GM18502 (cell line): ENCODE results near the gene RNF217.
A peak's percentile ranks its signal among the peaks of the same experiment; 100 is the strongest.
"Not testable (repeated sequence)": the region's sequence is repeated elsewhere in the genome, so short reads cannot be mapped to it uniquely, and the experiment has no call there.

Source experiments
- ATAC-seq: cut with Tn5 transposase; IDR thresholded peaks from one replicate; pipeline ENCODE4 v1.9.1; 2021; ENCODE audit warnings: mild to moderate bottlenecking; ENCODE audit not compliant: unreplicated experiment, poor library complexity

RNF217 gene

GRCh38 chr6:124961464-124961776 lies 817 bp upstream of the RNF217 start:
- ATAC-seq: no peak

DNA sequence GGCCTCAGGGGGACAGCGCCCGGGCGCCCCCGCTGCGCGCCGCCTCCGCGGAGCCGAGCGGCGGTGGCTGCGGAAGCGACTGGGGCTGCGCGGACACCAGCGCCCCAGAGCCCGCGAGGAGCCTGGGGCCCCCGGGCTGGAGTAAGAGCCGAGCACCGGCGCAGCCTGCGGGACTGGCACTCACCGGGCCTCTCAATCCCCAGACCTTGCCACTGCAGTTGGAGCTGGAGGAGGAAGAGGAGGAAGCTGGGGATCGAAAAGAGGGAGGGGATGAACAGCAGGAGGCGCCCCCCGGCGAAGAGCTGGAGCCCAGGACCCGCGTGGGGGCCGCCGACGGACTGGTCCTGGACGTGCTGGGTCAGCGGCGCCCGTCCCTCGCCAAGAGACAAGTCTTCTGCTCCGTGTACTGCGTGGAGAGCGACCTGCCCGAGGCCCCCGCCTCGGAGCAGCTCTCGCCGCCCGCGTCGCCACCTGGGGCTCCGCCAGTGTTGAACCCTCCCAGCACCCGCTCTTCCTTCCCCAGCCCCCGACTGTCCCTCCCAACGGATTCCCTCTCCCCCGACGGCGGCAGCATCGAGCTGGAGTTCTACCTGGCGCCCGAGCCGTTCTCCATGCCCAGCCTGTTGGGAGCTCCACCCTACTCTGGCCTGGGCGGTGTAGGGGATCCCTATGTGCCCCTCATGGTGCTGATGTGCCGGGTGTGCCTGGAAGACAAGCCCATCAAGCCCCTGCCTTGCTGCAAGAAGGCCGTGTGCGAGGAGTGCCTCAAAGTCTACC lies 590 bp downstream of the RNF217 start:
- no peak for ATAC-seq

DNA sequence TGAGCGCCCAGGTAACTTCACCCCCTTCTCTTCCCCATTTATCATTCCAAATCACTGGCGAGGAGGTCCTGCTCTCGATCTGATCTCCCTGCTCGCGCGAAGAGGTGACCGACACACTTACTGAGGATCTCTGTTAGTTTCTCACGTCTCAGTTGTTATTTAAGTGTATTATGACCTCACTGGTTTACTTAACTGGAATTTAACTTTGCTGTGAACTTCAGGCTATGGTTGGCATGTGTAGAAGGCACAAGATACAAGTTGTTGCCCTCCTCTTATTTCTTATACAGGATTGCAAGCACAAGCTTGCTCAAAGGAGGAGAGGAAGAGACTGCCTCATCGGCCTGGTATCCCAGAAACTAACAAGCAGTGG lies 1.2 kb downstream of the RNF217 start:
- no peak for ATAC-seq

DNA sequence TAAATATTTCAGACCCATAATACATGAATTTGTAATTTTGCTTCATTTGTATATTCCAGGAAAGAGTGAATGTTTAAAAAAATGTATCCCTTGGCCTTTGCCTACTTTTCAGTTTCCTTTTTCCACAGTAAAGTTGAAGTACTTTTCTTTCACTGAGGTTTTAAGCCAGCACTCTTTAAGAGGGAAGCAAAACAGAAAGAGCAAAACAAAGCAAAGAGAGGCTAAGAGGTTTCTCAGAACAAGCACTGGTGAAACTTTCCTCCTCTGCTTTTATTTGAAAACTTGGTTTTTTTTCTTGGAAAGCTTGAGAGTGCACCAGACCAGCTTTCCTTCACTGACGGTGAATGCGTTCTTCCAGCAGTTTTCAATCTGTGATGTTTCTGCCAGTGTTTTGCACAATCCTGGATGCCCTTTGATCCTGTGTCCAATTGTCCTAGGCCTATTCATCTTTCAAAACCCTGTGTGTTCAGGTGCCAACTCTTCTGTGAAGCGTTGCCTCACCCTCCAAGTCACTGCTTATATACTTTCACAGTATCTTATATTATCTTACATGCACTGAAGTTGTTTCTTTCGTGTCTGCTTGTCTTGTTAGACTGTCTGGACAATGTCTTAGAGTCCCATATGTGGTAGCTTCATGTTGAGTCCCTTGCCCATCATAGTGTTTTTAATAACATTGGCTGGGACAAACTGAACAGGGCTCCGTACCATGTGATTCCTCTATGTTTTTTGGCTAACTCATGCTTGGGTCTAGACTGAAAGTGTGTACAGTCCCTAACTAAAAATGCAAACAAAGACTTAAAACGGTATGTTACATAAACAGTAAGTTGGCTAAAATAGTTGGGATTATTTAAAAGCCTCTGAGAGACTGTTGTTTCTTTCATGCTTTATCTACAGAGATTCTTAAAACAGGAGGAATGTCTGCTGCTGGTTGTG lies 1.9 kb downstream of the RNF217 start:
- ATAC-seq: no peak

GRCh38 chr6:124964764-124965105 lies 2.5 kb downstream of the RNF217 start:
- no peak for ATAC-seq

DNA sequence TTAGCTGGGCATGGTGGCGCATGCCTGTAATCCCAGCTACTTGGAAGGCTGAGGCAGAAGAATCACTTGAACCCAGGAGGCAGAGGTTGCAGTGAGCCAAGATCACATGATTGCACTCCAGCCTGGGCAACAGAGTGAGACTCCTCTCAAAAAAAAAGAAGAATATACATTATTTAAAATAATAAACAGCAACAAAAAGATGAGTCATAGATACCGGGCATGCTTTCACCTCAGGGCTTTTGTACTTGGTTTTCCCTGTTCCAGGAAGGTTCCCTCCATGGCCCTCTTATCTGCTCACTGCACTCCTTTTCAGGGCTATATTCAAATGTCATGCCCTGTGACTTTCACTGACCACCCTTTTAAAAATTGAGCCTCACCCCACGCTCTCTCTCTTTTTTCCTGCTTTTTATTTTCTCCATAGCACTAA lies 3.2 kb downstream of the RNF217 start:
- not testable (repeated sequence) for ATAC-seq

DNA sequence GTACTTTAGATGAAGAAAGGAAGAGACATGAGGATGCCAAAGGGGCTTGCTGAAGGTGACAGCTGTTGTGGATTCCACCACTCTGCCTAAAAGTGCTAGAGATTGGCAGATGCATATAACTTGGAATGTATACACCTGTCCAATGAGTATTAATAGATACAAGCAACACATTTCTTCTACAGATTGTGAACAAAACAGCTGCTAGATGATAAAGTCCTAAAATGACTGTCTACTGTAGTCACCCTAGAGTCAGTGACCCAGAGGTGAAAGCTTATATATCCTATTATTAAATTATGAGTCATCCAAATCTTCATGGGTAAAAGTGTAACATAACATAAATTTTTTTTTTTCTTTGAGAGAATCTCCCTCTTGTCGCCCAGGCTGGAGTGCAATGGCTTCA lies 5.2 kb downstream of the RNF217 start:
- no peak for ATAC-seq

DNA sequence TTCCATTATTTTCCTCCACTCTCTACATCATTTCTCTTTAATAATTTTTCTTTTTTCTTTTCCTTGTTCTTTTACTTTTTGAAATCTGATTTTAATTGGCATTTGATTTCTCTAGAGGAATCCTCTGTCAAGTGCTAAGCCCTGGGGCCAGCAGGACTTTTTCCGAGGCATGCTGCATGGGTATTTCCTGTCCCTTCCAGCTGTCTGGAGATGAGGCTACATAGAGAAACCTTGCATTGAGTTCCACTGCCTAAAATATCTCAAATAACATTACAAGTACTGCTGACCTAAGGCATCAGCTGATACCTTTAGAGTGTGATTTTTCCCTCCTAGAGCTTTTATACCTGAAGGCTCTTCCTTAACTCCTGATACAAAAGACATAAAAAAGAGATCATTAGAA lies 6.2 kb downstream of the RNF217 start:
- no peak for ATAC-seq

DNA sequence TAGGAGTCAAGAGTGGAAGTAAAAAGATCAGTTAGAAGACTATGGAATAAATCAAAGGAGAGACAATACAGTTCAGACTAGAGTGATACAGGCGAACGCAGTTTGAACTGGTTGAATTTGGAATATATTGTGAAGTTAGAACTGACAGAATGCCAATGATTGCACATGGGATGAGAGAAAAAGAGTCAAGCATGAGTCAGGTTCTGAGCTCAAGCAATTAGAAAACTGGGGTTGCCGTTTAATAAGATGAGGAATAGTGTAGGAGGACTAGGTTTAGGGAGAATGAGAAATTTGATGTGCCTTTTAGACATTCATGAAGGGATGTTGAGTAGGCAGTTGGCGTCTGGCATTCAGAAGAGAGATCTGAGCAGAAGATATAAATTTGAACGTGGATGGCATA lies 8.0 kb downstream of the RNF217 start:
- no peak for ATAC-seq

- ATAC-seq: no peak
Measured at GRCh38 chr6:124970763-124971162, 8.5 kb downstream of the RNF217 start.

GRCh38 chr6:124973780-124974179 lies 11.5 kb downstream of the RNF217 start:
- ATAC-seq: no peak

DNA sequence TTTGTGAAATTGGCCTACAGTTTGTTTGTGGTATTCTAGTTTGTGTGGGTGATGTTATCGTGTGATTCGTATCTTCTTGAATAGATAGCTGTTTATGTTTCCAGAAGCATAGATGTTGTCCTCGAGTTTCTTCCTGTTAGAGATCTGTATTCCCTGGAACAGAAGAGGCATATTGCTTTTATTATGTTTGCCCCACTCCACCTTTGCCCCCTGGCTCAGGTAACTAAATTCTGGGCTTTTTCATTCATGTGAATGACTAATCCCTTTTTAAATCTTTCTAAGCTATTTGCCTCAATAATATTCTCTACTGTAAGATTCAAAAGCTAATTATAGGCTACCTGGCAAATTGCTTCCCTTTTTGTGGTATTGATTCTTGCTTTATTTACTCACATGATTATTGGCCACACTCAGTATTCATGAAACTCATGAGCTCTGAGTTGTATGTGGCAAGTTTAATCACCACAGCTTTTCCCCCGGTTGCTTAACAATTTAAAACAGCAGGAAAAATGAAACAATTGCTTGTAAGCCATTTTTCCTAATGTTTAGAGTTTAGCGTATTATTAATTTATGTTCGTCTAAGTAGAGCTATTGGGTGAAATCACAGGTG lies 12.6 kb downstream of the RNF217 start:
- ATAC-seq: no peak

GRCh38 chr6:124977067-124977908 lies 15.1 kb downstream of the RNF217 start:
- no peak for ATAC-seq

GRCh38 chr6:124978451-124979293 lies 16.4 kb downstream of the RNF217 start:
- no peak for ATAC-seq

DNA sequence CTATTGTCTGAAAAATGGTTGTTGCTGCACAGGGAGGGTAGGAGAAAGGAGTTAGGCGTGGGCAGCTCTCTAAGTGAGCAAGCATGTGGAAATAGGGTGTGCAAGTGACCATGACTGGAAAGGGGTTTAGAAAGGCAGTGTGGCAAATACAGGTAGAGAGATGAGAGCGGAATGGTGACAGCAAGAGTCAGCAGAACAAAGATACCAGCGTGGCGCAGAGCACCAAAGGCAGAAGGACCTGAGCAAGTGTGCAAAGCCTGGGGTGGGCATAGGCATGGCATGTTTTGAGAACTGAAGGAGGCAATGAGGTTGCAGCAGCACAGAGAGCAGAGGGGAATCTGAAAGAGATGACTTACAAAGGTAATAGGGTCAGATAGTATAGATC lies 17.0 kb downstream of the RNF217 start:
- ATAC-seq: no peak

- no peak for ATAC-seq
Measured at GRCh38 chr6:124982669-124983068, 20.4 kb downstream of the RNF217 start.

- ATAC-seq: peak; percentile 72
Measured at GRCh38 chr6:124983383-124984083, 21.3 kb downstream of the RNF217 start.

DNA sequence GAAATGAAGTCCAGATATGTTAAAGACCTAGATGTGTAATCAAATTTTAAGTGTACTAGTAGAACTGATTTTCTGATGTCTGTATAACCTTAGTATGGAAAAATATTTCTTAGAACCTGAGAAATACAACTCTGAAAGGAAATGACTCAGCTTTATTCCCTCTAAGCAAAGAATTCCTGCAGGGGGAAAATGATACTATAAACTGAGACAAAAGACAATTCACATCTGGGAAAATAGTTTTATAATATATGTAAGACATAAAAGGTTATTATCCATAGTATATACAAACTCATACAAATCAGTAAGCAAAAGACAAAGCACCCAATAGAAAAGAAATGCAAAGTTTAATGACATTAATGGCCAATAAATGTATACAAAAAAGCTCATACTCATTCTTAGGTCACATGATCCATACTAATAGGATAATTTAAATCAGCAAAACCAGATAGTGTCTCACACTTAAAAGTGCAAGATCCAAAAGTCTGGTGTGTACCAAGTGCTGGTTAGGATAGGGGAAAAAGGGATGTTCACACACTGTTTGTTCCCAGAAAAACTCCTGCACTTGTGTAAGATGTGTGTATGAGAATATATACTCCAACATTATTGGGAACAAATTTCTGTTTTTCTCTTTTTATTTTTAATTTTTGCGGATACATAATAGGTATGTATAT lies 22.6 kb downstream of the RNF217 start:
- no peak for ATAC-seq
